Stimulated activated CD8-positive, alpha-beta memory T cell treated with anti-CD3 and anti-CD28 coated beads, Interleukin-4, amount 100 ng/mL, for 4 hours (primary cell): ENCODE data around the gene ADGRV1.
"Not testable (repeated sequence)": the region's sequence is repeated elsewhere in the genome, so short reads cannot be mapped to it uniquely, and the experiment has no call there.

Experiments used
- DNase-seq, 2 donors: peaks; one replicate each; pipeline ENCODE4 v3.0.0-alpha.2; 2020; ENCODE audit warnings: low read depth in 2 of 2, low spot score in 1 of 2

The ADGRV1 gene

GRCh38 chr5:91053741-91054025 lies 495.1 kb downstream of the ADGRV1 start:
- DNase-seq = no peak

GRCh38 chr5:91058155-91058554 lies 499.6 kb downstream of the ADGRV1 start:
- DNase-seq = no peak

- no peak for DNase-seq
Measured at GRCh38 chr5:91058575-91058974, 500.0 kb downstream of the ADGRV1 start.

GRCh38 chr5:91059409-91059808 lies 500.8 kb downstream of the ADGRV1 start:
- DNase-seq = no peak

GRCh38 chr5:91061094-91061493 lies 502.5 kb downstream of the ADGRV1 start:
- no peak for DNase-seq

- DNase-seq = no peak
Measured at GRCh38 chr5:91061946-91062562, 503.5 kb downstream of the ADGRV1 start.

GRCh38 chr5:91063098-91063690 lies 504.6 kb downstream of the ADGRV1 start:
- not testable (repeated sequence) for DNase-seq

- DNase-seq = no peak
Measured at GRCh38 chr5:91065496-91065895, 506.9 kb downstream of the ADGRV1 start.

GRCh38 chr5:91069364-91069763 lies 510.8 kb downstream of the ADGRV1 start:
- DNase-seq = no peak

GRCh38 chr5:91070761-91071550 lies 512.4 kb downstream of the ADGRV1 start:
- no peak for DNase-seq

GRCh38 chr5:91072881-91073280 lies 514.3 kb downstream of the ADGRV1 start:
- DNase-seq = no peak

GRCh38 chr5:91074615-91075014 lies 516.0 kb downstream of the ADGRV1 start:
- no peak for DNase-seq

- DNase-seq = no peak
Measured at GRCh38 chr5:91076138-91076537, 517.5 kb downstream of the ADGRV1 start.

GRCh38 chr5:91077623-91078022 lies 519.0 kb downstream of the ADGRV1 start:
- DNase-seq = no peak

- no peak for DNase-seq
Measured at GRCh38 chr5:91079037-91079436, 520.4 kb downstream of the ADGRV1 start.

- no peak for DNase-seq
Measured at GRCh38 chr5:91089758-91090157, 531.2 kb downstream of the ADGRV1 start.

GRCh38 chr5:91090995-91091394 lies 532.4 kb downstream of the ADGRV1 start:
- no peak for DNase-seq

GRCh38 chr5:91091471-91092234 lies 533.1 kb downstream of the ADGRV1 start:
- no peak for DNase-seq

- no peak for DNase-seq
Measured at GRCh38 chr5:91092859-91093783, 534.5 kb downstream of the ADGRV1 start.

GRCh38 chr5:91095313-91095712 lies 536.7 kb downstream of the ADGRV1 start:
- DNase-seq = no peak
